Measurements from ENCODE around the gene ALDH3A1.

ALDH3A1 gene

DNA sequence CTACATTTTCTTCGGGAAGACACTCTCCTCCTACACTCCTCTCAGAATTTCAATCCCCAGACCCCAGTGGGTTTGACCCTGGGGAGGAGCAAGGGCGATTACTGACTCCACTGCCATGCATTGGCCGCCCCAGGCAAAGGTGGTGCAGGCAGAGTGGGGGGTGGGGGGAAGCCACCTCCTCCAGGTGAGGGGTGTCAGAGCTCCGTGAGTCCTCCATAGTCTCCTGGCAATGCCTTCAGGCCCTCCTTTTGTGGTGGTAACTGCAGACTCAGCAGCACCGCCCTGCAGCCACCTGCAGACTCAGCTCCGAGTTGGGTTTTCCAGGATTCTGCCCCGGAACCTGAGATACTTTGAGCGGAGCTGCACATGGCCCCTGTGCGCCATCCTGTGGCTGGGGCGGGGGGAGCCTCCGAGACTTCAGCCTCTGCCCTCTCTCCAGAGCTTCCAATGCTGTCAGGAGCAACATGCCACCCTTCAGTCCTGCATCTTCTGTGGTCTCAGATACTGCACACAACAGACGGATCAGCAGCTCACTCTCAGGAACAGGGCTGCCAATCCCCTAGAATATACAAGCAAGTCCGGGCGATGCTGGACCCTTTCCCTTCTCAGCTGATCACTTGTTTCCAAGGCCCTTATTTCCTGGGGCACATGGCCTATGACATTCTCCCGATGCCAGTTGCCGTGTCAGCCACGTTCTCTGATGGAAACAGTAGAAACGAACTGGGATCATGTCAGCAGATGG lies 29.3 kb downstream of the ALDH3A1 start:
- no peak for DNase-seq

DNA sequence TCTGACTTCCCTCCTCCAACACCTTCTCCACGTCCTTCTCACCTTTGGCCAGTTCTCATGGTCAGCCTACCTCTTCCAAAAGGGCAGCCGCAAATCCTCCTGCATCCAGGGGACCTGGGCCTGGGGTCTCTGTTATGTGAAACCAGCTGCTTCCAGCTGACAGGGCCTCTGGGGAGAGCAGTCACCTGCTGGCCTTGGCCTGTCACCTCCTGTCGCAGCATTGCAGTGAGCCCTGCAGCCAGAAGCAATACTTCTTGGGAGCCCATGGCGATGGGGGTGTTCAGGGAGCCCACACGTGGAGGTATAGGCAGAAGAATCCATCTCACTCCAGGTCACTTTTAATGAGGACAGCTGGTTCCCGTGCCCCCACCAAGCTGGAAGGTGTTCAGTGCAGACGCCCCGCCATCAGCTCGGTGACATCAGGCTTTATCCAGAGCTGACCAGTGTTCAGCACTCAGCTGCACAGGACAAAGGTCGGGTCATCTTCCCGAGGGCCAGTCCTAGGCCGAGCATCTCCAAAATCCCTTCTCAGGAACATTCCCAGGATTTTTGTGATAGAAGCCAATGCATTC lies 30.0 kb downstream of the ALDH3A1 start:
- DNase-seq, result no peak

DNA sequence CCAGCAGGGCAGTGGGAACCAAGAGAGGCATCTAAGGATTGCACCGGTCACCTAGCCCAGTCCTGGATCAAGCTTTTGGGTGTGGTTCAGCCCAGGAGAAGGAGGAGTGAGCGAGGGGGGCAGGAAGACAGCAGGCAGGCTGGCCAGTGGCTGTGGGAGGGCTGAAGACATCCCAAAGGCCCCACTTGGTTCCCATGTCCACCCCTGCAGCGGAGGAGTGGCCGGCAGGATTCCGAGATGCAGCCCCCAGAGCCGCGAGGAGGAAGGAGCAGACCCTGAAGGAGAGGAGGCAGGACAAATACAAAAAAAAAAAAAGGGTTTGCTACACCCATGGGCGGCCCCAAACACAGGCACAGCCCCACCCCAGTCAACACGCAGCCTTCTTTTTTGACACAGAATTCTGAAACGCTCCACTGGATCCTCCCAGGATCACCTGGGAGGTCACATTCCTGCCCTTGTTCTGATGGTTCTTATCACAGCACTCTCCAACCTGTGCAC lies 30.6 kb downstream of the ALDH3A1 start:
- no peak for DNase-seq

DNA sequence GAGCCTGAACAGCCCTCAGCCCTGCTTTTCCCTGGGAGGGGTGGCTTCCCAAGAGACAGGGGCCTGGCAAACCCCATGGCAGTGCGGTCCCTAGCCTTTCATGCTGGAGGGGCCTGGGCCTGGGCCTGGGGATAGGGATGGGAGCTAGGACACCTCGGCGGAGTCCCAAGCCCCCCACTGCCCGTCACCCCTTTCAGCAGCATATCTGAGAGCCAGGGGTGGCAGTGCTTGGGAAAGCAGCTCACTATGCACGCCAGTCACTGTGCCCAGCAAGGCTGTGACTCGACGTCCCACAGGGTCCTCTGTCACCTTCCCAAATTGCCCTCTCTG lies 31.1 kb downstream of the ALDH3A1 start:
- DNase-seq, result no peak

DNA sequence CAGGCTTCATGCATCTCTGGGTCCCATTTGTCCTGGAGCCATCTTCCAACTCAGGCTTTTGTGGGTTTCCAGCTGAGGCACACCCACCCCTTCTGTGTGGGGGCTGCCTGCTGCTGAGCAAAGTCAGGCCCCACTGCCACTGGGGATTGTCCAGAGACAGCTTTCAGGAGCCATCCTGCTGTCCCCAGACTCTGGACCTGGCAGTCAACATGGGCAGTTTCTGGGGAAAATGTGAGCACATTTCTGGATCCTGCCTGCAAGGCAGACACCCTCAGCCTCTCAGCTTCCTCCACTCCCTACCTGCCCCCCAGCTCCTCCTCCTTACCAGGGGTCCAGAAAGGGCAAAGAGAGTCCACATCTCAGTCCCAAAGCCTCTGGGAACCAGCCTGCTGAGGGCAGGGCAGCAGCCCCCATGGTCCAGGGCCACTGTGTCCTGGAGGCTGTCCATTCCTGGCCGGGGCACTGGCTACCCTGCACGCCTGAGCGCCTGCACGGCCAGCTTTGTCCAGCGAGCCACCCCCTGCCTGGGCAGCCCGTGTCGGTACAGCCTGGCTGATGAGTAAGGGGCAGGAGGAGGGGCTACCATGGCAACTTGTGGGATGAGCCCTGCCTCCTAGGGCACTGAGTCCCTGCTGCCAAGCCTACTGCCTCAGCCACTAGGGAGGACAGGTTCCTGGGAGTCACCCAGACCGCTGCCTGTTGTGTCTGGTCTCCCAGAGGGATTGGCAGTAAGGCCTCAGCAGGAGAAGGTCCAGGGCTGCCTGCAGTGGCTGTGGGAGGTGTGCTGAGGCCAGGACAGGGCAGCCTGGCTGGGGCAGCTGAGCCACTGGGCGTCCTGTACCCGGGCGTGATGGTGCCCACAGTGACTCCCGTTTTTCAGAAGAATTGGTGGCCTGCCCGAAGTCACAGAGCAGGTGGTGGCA lies 31.7 kb downstream of the ALDH3A1 start, which contains the start of gene SLC47A2:
Gene SLC47A2, minus strand, starts transcription at position 477 of the 923 bp plus-strand sequence. Its CDS starts 29 bp downstream, at position 448.
- no peak for DNase-seq

DNA sequence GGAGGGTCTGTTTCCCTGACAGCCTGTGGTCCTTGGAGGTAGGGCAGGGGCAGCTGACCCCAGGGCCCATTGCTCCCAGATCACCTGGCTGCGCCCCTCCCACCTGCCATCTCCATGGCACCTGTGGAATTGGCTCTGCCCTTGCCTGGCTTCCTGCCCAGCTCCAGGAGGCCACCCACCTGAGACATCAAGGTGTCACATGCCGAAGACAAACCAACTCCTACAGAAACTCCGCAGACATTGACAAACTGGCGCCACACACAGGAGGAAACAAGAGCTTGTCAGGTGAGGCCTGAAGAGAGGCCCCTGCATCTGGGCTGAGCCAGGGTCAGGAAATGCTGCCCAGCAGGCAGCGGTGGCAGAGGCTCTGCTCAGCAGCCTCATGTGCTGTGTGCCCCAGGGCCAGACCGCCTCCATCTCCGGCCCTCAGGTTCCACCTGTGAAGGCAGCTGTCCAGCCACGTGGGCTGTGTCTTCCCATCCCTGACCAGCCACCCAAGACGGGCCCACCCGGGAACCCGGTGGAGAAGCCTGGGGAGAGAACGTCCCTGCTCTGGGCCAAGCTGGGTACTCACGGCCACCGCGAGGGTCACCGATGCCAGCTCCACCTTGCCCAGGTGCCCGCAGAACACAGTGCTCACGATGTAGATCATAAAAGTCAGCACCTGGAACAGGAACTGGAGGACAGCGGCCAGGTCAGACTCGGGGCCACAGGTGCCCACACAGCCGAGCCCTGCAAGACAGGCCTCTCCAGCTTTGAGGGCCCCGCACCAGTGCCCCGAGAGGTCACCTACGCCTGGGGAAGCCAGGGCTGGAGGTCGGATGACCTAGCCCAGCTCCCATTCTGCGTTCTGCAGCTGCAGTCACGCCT lies 33.3 kb downstream of the ALDH3A1 start:
- no peak for DNase-seq

DNA sequence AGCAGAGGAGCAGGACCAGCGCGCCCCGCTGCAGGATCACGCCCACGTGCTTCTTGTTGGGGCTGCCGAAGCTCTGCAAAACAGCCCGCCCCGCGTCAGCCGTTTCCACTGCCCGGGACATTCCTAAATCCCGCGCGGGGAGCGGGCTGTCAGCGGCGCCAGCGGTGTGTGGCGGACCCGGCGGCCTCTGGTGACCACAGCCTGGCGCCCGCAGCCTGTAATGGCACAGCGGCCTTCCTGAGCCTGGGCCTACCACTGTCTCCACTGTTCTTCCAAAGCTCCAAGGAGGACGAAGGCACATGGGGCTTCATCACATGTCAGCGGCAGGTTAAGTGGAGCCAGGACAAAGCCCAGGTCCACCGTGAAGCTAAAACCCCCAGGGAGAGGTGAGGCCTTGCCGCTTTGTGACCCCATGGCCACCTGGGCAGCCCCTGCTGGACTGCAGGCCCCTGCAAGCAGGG lies 34.2 kb downstream of the ALDH3A1 start:
- DNase-seq, result no peak

DNA sequence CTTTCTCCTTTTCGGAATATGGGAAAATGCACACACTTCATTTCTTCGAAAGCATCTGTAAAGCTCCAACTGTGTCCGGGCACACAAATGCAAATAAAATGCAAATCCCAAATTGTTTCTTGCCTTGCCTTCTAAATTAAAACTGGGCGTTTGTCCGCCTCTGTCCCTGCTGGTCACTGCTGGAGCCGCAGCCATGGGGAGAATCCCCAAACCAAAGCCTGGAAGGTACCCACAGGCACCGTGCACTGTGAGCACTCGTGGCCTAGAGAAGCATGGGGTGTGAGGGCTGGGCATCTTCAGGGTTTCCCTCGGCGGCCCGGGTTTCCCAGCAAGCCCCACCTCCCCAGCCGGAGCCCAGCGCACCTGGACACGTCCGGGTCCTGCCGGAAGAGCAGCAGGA lies 34.6 kb downstream of the ALDH3A1 start:
- DNase-seq, result no peak

DNA sequence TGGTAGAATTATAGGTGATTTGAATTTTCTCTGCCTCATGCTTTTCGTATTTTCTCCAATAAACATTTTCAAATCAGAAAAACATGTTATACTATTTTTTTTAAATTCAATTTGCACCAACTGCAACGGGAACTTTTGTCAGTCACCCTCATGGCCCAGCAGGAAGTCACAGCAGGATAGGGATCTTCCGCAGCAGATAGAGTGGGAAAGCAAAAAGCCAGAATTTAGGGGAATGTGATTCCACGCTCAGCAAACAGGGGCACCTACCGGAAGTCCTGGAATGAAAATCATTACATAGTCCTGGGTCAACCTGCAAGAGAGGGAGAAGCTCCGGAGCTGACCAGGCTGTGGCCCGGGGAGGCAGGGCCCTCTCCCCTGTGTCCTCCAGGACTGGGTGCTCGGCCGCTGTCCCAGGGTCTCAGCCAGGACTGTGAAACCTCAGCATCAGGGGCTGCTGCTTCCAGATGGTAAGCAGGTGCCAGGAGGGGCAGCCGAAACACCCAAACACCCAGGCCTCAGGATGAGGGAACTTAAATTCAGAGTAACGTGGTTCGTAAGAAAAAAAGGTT lies 35.6 kb downstream of the ALDH3A1 start:
- DNase-seq, result no peak

DNA sequence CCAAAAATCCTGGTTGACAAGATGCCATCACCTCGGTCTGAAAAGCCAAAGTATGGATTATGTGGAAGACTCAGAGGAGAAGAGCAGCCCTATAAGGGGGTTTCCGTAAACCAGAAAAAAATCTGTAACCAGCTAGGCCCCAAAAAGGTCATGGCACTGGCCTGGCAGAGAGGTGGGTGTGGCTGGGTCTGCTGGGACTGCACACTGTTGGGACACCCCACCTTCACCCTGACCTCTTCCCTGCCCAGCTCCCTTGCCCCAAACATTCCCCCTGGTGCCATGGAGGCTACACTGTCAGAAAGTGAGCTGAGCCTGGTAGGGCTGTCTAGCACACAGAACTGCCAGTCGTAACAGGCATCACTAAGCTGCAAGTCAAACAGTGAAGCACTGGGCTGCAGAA lies 38.3 kb downstream of the ALDH3A1 start:
- no peak for DNase-seq

DNA sequence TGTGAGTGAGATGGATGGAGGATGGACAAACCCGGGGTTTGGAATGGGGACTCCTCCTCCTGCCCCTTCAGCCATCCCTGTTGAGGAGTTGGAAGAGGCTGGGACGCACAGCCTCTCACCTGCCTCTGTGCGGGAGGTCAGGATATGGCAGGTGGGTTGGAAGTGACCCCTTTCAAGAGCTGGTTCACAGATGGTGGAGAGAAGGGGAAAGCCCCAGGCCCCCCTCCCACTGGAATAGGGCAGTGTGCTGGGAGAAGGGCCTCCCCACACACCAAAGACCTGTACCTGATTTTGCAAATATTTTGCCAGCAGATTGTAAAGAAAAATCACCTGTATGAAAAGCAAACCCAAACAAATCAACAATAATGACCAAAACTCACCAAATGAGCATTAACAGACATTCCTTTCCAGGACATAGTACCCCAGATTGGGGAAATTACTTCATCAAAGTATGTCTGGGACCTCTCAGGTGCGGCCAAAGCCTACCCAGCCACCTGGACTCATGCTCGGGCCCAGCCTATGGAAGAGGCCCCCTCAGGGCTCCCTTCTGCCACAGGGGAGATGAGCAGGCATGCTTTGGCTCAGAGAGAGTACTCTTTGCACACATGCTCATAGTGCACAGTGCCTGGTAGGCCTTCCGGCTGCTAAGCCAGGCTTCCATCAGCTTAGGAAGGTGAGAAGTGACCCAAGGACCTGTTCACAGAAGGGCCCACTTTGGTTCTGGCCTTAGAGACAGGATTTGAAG lies 39.5 kb downstream of the ALDH3A1 start:
- no peak for DNase-seq

DNA sequence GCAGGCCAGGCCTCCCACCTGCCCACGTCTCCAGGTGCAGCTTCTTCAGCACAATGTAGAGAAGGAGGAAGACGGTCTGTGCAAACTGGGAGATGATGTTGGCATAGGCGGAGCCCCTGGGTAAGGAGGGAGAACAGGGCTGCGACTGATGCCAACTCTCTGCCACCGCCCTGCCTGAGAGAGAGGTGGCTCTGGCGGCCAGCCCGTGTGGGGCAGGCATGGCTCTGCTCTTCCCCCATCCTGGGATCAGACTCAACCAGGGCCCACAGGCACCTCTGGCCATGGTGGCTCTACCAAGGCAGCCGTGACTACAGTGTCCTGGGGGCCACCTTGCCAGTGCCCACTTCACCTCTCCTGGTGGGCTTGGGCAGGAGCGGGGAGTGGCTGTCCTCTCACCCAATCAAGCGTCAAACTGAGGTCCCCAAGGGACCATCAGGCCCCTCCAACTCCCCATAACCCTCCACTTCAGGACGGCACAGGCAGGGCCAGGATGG lies 40.3 kb downstream of the ALDH3A1 start:
- DNase-seq, result no peak

DNA sequence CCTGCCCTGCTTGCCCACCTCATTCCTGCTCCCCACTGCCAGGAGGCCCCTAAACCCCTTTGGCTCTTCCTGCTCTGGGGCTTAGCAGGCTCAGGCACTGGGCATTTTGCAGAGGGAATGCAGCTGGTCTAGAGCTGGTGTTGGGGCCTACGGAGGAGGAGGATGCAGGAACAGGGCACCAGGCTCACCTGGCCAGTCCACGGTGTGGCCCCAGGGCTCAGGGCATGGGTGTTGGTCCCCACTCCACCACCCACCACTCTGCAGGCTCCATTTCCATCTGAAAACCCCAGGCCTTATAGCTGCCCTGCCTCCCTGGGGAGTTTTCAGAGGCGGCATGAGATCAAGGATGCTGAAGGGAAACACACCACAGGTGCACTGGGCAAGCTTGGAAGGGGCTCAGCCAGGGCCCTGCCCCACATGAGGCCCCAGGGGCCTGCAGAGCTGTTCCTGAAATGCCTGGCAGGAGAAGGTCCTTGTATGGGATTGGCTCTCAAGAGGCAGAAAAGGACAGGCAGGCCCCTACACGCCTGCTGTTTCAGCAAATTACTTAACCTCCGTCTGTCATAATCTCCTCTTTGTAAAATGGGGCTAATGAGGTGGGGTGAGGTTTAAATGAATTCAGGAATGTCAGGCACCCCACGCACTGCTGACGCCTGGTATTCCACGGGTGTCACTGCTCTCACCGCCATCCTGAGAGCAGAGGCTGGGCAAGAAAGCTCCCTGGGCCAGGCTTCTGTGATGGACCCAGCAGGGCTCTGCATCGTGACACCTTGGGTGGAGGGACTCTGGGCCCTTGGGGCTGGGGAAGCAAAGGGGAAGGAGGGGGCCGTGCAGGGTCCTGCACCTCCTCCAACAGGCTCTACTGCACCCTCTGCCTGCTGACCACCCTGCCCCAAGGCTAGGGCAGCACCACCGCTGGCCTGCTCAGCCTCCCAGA lies 41.0 kb downstream of the ALDH3A1 start:
- DNase-seq, result peak; percentile 11 to 30

DNA sequence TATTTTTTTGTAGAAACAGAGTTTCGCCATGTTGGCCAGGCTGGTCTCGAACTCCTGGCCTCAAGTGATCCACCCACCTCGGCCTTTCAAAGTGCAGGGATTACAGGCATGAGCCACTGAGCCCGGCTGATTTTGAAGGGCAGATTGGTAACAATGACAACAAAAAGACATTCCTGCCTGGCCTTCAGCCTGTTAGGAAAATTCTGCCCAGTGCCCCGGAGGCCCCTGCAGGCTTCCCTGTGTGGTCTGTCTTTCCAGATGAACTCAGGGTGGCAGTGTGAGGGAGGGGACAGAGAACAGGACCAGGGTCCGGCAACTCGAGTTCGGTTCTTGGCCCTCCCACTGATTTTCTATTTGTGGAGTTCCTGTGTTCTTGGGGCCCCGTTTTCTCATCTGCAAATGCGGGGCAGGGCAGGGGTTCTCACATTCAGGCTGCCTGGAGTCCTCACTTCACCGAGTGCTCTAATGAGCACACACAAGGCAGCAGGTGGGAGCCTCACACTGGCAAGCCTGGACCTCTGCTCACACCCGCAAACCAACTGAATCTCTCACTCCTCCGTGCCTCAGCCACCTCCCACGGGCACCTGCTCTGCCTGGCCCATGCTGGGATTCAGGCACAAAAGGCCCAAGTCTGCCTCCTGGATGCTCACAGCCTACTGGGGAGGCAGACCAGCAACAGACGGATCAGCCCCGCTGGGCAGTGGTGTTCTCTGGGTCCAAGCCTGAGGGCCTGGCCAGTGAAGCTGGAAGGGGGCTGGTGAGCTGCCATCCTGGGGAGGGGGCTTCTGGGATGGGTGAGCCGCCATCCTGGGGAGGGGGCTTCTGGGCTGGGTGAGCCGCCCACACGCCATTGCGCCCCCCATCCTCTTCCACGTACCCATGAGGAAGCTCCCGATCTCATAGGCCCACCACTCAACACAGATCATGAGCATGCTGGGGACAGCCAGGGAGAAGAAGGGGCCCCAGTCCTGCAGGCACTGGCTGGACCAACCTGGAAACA lies 42.0 kb downstream of the ALDH3A1 start:
- no peak for DNase-seq

DNA sequence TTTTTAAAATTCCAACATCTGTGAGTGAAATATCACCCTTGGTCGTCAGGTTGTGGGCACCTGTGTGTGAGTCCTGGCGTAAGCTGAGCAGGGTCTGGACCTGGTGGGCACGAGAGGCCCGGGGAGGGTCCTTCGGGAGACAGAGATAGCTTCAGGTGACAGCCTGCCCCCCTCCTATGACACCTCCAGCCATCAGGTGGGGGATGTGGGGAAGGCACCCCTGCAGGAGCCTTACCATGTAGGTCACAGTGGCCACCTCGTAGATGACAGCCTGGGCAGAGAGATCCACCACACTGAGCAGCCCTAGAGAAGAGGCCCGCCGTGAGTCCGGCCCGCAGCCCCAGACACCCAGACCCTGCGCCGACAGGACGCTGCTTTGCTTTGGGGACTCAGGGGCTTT lies 42.9 kb downstream of the ALDH3A1 start:
- no peak for DNase-seq

DNA sequence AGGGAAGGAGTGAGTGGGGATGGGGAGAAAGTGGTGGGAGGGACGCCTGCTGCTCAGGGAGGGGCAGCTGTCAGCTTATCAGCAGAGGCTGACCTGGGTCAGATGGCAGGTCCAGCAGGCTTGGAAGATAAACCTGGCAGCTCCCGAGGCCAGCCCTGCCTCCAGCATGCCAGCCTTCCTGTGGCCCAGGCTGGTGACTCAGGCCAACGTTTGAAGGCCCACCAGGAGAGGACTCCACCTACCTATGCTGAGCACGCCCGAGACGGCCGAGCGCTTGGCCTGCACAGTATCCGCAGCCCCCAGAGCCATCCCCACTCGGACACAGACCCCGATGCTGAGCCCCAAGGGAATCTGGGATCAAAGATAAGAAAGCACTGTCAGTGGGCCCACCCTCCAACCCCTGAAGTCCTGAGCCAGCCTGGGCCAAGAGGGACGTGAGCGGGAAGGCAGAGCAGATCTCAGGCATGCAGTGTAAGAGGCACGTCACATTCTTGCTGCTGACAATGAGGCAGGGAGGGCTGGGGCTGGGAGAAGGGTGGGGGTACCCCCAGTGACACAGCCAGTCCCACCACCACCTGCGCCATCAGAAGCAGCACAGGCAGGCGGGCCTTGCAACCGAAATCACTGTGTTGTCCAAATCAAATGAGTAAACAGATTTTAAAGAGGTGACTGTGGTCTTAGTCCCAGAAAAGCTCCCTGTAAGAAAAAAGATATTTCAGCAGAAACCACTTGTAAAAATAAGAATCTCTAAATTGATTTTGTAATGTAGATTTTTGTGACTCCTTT lies 44.1 kb downstream of the ALDH3A1 start:
- no peak for DNase-seq

DNA sequence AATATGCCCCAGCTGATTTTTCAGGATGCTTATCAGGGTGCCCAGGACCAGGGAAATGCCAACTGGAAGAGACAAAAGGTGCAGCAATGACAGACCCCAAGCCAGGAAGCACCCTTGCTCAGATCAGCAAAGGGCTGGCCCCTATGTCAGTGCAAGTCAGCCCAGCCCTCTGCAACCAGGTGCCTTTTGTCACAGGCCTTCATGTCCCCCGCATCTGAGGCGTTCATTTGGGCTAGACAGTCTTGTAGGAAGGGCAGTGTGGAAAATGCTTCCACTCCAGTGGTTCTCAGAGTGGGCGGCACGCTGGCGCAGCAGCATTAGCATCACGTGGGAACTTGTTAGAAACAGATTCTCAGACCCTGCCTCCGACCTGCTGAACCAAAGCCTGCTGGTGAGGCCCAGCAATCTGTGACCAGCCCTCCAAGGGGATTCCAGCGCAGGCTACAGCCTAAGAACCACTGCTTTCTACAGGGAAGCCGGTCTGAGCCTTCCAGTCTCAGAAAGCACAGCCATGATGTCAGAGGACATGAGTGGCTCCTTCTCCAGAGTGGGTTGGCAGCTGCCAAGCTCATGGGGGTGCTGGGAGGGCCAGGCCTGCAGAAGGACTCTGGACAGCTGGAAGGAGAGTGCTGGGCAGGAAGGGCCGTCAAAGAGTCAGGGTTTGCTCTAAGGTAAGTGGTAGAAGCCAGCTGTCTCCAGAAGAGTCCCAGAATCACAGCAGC lies 44.8 kb downstream of the ALDH3A1 start:
- DNase-seq, result no peak
